HG03439 (cell line): ENCODE results near the gene ATR.
"Not testable (repeated sequence)": the region's sequence is repeated elsewhere in the genome, so short reads cannot be mapped to it uniquely, and the experiment has no call there.

Experiments
- ATAC-seq: cut with Tn5 transposase; IDR thresholded peaks from one replicate; pipeline ENCODE4 v1.9.1; 2021; ENCODE audit warnings: mild to moderate bottlenecking, moderate library complexity; ENCODE audit not compliant: unreplicated experiment

Gene ATR

GRCh38 chr3:142595581-142595950, 17.0 kb upstream of the ATR start:
- no peak for ATAC-seq

GRCh38 chr3:142595141-142595540, 16.6 kb upstream of the ATR start:
- ATAC-seq, result no peak

GRCh38 chr3:142592268-142592667, 13.7 kb upstream of the ATR start:
- not testable (repeated sequence) for ATAC-seq

GRCh38 chr3:142588703-142589102, 10.2 kb upstream of the ATR start:
- no peak for ATAC-seq

- peak; percentile 65 for ATAC-seq
These were observed 8.4 kb upstream of the ATR start for GRCh38 chr3:142586803-142587406.

- ATAC-seq, result not testable (repeated sequence)
These were observed 2.5 kb upstream of the ATR start for GRCh38 chr3:142581070-142581469.

GRCh38 chr3:142580061-142580423, 1.5 kb upstream of the ATR start:
- no peak for ATAC-seq

GRCh38 chr3:142577696-142578328, 721 bp downstream of the ATR start:
- ATAC-seq, result no peak

- no peak for ATAC-seq
These were observed 1.7 kb downstream of the ATR start for GRCh38 chr3:142576792-142577191.

- ATAC-seq, result no peak
These were observed 3.9 kb downstream of the ATR start for GRCh38 chr3:142574665-142575064.

- ATAC-seq, result not testable (repeated sequence)
These were observed 4.3 kb downstream of the ATR start for GRCh38 chr3:142574223-142574622.

GRCh38 chr3:142569422-142569821, 9.1 kb downstream of the ATR start:
- ATAC-seq, result not testable (repeated sequence)

GRCh38 chr3:142568393-142569017, 10.0 kb downstream of the ATR start:
- no peak for ATAC-seq

- no peak for ATAC-seq
These were observed 12.4 kb downstream of the ATR start for GRCh38 chr3:142566096-142566495.

- no peak for ATAC-seq
These were observed 15.0 kb downstream of the ATR start for GRCh38 chr3:142563496-142563997.

GRCh38 chr3:142560118-142560517, 18.4 kb downstream of the ATR start:
- ATAC-seq, result no peak

- ATAC-seq, result no peak
These were observed 24.8 kb downstream of the ATR start for GRCh38 chr3:142553741-142554140.

GRCh38 chr3:142552579-142552978, 26.0 kb downstream of the ATR start:
- not testable (repeated sequence) for ATAC-seq

- no peak for ATAC-seq
These were observed 28.5 kb downstream of the ATR start for GRCh38 chr3:142549986-142550385.

- no peak for ATAC-seq
These were observed 35.2 kb downstream of the ATR start for GRCh38 chr3:142543307-142543706.

- ATAC-seq, result no peak
These were observed 36.5 kb downstream of the ATR start for GRCh38 chr3:142542054-142542453.

GRCh38 chr3:142536519-142536918, 42.0 kb downstream of the ATR start:
- ATAC-seq, result no peak
